Mesendoderm (in vitro differentiated cells): ENCODE data around the gene SLC16A1.
"Not testable (repeated sequence)": the region's sequence is repeated elsewhere in the genome, so short reads cannot be mapped to it uniquely, and the experiment has no call there.

Experiments
- DNase-seq: peaks from one replicate; pipeline ENCODE4 v3.0.0; 2013
- H2AK5ac ChIP-seq: 2 replicates; pipeline ENCODE4 v1.6.1; 2013; ENCODE audit warnings: low read length, inconsistent platforms
- H2BK120ac ChIP-seq: 2 replicates; pipeline ENCODE4 v1.6.1; 2013; ENCODE audit warnings: low read depth, mild to moderate bottlenecking, low read length, moderate library complexity, mixed read lengths
- H2BK15ac ChIP-seq: replicated peaks from 2 replicates; pipeline ENCODE4 v1.6.1; 2013; ENCODE audit warnings: low read depth, mild to moderate bottlenecking, moderate library complexity
- H2BK5ac ChIP-seq: 2 replicates; pipeline ENCODE4 v1.6.1; 2013; ENCODE audit warnings: low read length, inconsistent platforms
- H3K18ac ChIP-seq: 2 replicates; pipeline ENCODE4 v1.6.1; 2013; ENCODE audit warnings: mild to moderate bottlenecking, low read length, mixed read lengths
- H3K23ac ChIP-seq: one replicate; pipeline ENCODE4 v1.6.1; 2013; ENCODE audit warnings: low read length
- H3K27ac ChIP-seq: 2 replicates; pipeline ENCODE4 v1.5.1; 2013; ENCODE audit warnings: low read depth, mild to moderate bottlenecking, inconsistent platforms, low read length, moderate library complexity
- H3K27me3 ChIP-seq: 2 replicates; pipeline ENCODE4 v1.6.1; 2013; ENCODE audit warnings: low read length, control low read depth, mild to moderate bottlenecking, inconsistent platforms; ENCODE audit not compliant: insufficient read depth, poor library complexity
- H3K36me3 ChIP-seq: 2 replicates; pipeline ENCODE4 v1.6.1; 2013; ENCODE audit warnings: low read length, inconsistent platforms; ENCODE audit not compliant: control insufficient read depth, insufficient read depth
- H3K4ac ChIP-seq: one replicate; pipeline ENCODE4 v1.6.1; 2013; ENCODE audit warnings: low read depth, mild to moderate bottlenecking, low read length, moderate library complexity
- H3K4me1 ChIP-seq: 2 replicates; pipeline ENCODE4 v1.6.1; 2013; ENCODE audit warnings: low read depth, low read length, inconsistent platforms; ENCODE audit not compliant: control insufficient read depth
- H3K4me2 ChIP-seq: 2 replicates; pipeline ENCODE4 v1.6.1; 2013; ENCODE audit warnings: low read length
- H3K4me3 ChIP-seq: 2 replicates; pipeline ENCODE4 v1.5.1; 2013; ENCODE audit warnings: mild to moderate bottlenecking, low read length
- H3K56ac ChIP-seq: one replicate; pipeline ENCODE4 v1.6.1; 2013; ENCODE audit warnings: low read length
- H3K79me1 ChIP-seq: 2 replicates; pipeline ENCODE4 v1.6.1; 2013; ENCODE audit warnings: low read length, inconsistent platforms
- H3K79me2 ChIP-seq: 2 replicates; pipeline ENCODE4 v1.6.1; 2013; ENCODE audit warnings: mild to moderate bottlenecking, low read length; ENCODE audit not compliant: control insufficient read depth, insufficient read depth
- H3K9ac ChIP-seq: 2 replicates; pipeline ENCODE4 v1.6.1; 2013; ENCODE audit warnings: low read length, inconsistent platforms
- H4K5ac ChIP-seq: one replicate; pipeline ENCODE4 v1.6.1; 2013; ENCODE audit warnings: low read length
- H4K8ac ChIP-seq: one replicate; pipeline ENCODE4 v1.6.1; 2013; ENCODE audit warnings: low read depth, mild to moderate bottlenecking, control low read depth, low read length, moderate library complexity
- WGBS: extraction: QIAGEN DNeasy Blood & Tissue Kit; methylation state at CpG from one replicate; pipeline ENCODE4 v1.1.7; 2013; ENCODE audit warnings: low lambda C conversion rate, missing lambda C conversion rate; ENCODE audit not compliant: insufficient coverage; ENCODE audit errors: extremely low coverage; 5-methylcytosine and 5-hydroxymethylcytosine counted together

Gene SLC16A1

DNA sequence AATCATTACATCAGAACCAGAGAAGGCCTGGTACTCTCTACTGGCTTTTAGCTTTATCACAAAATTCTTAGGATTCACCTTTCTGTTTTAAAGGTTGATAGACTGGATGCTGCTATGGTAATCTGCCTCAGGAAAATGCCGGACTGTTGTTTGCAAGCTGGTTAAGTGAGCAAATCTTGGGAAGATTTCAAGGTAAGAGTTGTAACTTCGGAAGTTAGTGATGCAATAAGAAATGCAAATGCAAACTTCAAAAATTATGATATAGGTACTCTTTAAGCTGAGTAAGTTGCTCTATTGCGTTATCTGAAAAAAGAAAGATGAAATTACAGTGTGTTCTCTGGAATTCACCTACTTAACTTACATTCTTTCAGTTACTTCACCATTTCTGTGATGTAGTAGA, 4.4 kb upstream of the SLC16A1 start:
- Histone ChIP-seq H3K27ac (no peak overlapping the region), H3K27me3 (no peaks in the 10 kb centered on the region), H3K4me1 (peaks cover 2% of the 10 kb centered on the region), H2BK5ac (no peak overlapping the region), H2BK15ac (no peak overlapping the region), H3K4ac (no peak overlapping the region), H3K9ac (no peak overlapping the region), H3K79me2 (peaks cover 24% of the 10 kb centered on the region), H3K4me3 (no peak overlapping the region), H4K5ac (no peak overlapping the region), H3K23ac (no peak overlapping the region), H3K36me3 (no peaks in the 10 kb centered on the region), H2BK120ac (no peak overlapping the region), H3K79me1 (no peaks in the 10 kb centered on the region), H3K18ac (no peak overlapping the region), H2AK5ac (no peak overlapping the region), H3K56ac (no peak overlapping the region), H3K4me2 (no peak overlapping the region), H4K8ac (no peak overlapping the region)
- no CpG with 5 or more reads among the region's 3 CpGs for WGBS
- DNase-seq = no peak

DNA sequence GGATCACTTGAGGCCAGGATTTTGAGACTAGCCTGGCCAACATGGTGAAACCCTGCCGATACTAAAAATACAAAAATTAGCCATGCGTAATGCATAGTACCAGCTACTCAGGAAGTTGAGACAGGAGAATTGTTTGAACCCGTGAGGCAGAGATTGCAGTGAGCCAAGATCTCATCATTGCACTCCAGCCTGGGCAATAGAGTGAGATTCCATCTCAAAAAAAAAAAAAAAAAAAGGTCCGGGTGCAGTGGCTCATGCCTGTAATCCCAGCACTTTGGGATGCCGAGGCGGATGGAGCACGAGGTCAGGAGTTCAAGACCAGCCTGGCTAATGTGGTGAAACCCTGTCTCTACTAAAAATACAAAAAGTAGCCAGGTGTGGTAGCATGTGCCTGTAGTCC, 2.2 kb upstream of the SLC16A1 start:
- not testable (repeated sequence) for H3K56ac ChIP-seq, H3K4me3 ChIP-seq, H3K9ac ChIP-seq, H3K36me3 ChIP-seq, H3K18ac ChIP-seq, H3K27ac ChIP-seq, H3K4me2 ChIP-seq, H3K79me1 ChIP-seq, H3K4me1 ChIP-seq, H2BK120ac ChIP-seq, DNase-seq, H3K23ac ChIP-seq, H3K4ac ChIP-seq, H4K5ac ChIP-seq, H2BK5ac ChIP-seq, H4K8ac ChIP-seq, H2AK5ac ChIP-seq, H3K27me3 ChIP-seq, H2BK15ac ChIP-seq
- WGBS = no CpG with 5 or more reads among the region's 7 CpGs
- H3K79me2 ChIP-seq = peaks cover 45% of the 10 kb centered on the region

DNA sequence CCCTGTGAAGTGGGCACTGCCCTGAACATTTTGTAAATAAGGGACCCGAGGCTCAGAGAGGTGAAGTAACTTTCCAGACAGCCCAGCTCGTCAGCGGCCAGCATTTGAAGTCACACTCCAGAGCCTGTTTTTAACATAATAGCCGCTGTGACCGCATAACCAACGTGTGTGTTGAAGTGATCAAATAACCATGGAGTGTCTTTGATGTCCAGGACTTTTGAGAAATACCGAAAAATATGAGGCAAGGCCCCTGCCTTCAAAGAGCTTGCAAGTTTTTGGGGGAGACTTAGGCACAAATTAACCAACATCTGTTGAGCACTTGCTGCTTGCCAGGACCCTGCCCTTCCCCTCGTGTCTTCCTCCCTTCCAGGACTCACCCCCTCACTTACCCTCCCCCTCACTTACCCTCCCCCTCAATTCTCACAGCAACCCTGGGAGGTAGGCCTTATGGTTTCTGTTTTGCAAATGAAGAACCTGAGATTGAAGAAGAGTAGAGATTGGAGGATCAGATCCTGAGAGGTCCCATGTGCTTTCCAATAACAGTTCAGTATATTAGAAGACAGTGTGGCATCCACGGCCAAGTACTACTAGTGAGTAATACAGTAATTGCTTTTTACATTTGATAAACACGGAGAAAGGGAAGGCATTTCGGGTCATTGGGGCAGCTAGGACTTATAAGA, 1.3 kb upstream of the SLC16A1 start:
- peaks cover 10% of the 10 kb centered on the region for H3K4me1 ChIP-seq
- DNase-seq = peak; percentile 89
- no peak overlapping the region for H2AK5ac ChIP-seq
- no CpG with 5 or more reads among the region's 11 CpGs for WGBS
- H3K36me3 ChIP-seq = no peaks in the 10 kb centered on the region
- no peaks in the 10 kb centered on the region for H3K27me3 ChIP-seq
- H3K56ac ChIP-seq = peak overlapping the region; percentile 96
- H3K4me3 ChIP-seq = peak overlapping the region; percentile 77
- peak overlapping the region; percentile 91 for H3K9ac ChIP-seq
- no peak overlapping the region for H2BK5ac ChIP-seq
- H3K27ac ChIP-seq = peak overlapping the region; percentile 93
- peaks cover 55% of the 10 kb centered on the region for H3K79me2 ChIP-seq
- peak overlapping the region; percentile 45 for H3K4ac ChIP-seq
- H4K5ac ChIP-seq = no peak overlapping the region
- H3K23ac ChIP-seq = no peak overlapping the region
- H3K4me2 ChIP-seq = peak overlapping the region; percentile 59
- H3K79me1 ChIP-seq = no peaks in the 10 kb centered on the region
- peak overlapping the region; percentile 39 for H4K8ac ChIP-seq
- peak overlapping the region; percentile 75 for H3K18ac ChIP-seq
- no peak overlapping the region for H2BK15ac ChIP-seq
- no peak overlapping the region for H2BK120ac ChIP-seq

DNA sequence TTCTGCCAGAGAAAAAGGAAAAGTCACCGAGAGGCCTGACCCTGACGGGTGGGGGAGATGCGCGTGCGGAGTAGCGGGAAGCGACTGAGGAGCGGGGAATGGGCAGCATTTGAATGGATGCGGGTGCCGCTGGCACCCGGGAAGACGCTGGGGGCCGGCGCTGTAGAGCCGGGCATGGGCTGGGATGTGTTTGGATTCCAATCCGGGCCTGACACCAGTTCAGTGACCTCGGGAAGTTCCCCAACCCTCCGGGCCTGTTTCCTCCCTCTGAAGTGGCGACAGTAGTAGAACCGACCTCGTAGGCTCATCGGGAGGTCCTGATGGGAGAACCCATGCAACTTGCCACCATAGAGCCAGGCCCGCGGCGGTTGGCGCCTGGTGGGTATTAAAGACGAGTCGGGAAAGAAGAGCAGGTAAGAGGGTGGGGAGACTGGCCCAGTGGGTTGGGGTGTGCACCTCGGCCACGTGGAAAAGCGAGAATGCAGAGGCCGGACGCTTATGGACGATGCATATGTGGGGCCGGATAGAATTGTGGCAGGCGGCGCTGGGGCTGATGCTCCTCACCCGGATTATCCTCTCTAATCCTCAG, 642 bp upstream of the SLC16A1 start:
- H3K27ac ChIP-seq = peak overlapping the region; percentile 93
- peak overlapping the region; percentile 59 for H3K4me2 ChIP-seq
- H2BK120ac ChIP-seq = peak overlapping the region; percentile 18
- no peaks in the 10 kb centered on the region for H3K36me3 ChIP-seq
- no peak overlapping the region for H4K5ac ChIP-seq
- peak overlapping the region; percentile 81 for H2BK5ac ChIP-seq
- H3K23ac ChIP-seq = no peak overlapping the region
- H3K4ac ChIP-seq = peak overlapping the region; percentile 45
- H3K4me3 ChIP-seq = peak overlapping the region; percentile 77
- no peaks in the 10 kb centered on the region for H3K79me1 ChIP-seq
- H3K27me3 ChIP-seq = no peaks in the 10 kb centered on the region
- WGBS = no CpG with 5 or more reads among the region's 38 CpGs
- DNase-seq = peak; percentile 87
- H2BK15ac ChIP-seq = no peak overlapping the region
- peak overlapping the region; percentile 75 for H3K18ac ChIP-seq
- H3K9ac ChIP-seq = peak overlapping the region; percentile 91
- H3K56ac ChIP-seq = peak overlapping the region; percentile 96
- H3K79me2 ChIP-seq = peaks cover 60% of the 10 kb centered on the region
- peaks cover 10% of the 10 kb centered on the region for H3K4me1 ChIP-seq
- peak overlapping the region; percentile 39 for H4K8ac ChIP-seq
- H2AK5ac ChIP-seq = no peak overlapping the region

DNA sequence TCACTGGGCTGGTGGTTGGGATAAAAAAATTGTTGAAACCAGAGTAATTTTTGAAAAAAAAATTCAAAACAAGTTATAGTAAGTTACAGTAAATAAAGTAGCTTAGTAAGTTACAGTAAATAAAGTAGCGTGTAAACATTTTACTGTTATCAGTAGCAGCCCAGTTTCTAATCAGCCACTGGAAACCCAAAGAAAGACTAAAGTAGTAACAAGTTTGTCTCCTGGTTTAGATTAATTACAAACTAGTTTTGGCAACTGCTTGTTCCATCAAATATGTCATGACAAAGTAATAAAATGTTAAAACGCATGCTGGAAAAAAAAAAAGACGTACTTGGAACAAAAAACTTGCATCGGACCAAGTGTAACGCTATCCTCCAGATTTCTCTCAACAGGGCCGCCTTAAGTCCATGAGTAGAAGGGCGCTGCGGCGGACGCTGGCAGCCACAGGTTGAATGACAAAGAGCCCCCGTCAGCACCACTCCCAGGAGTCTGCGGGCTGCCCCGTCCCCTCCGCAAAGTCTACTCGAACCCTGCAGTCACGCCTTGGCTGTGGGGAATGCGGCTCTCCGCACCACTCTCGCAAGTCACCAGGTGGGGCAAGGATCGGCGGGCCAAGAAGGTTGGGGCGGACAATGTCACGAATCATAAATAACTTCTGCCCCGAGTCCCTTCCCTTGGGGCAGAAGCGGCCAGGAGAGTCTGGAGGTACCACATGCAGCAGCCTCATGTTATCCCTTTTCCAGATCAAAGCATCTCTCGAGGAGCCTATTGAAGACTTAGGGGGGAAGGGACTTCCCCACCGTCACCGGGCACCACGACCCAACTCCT, 837 bp downstream of the SLC16A1 start:
- no peaks in the 10 kb centered on the region for H3K27me3 ChIP-seq
- peak overlapping the region; percentile 99 for H3K9ac ChIP-seq
- no CpG with 5 or more reads among the region's 29 CpGs for WGBS
- H3K23ac ChIP-seq = peak overlapping the region; percentile 20
- H2AK5ac ChIP-seq = no peak overlapping the region
- H3K79me2 ChIP-seq = peaks cover 71% of the 10 kb centered on the region
- peak overlapping the region; percentile 99 for H3K56ac ChIP-seq
- peak overlapping the region; percentile 97 for H3K4me3 ChIP-seq
- H3K36me3 ChIP-seq = no peaks in the 10 kb centered on the region
- no peak overlapping the region for H2BK15ac ChIP-seq
- H3K79me1 ChIP-seq = no peaks in the 10 kb centered on the region
- peak; percentile 92 for DNase-seq
- H3K27ac ChIP-seq = peak overlapping the region; percentile 74
- H3K4ac ChIP-seq = peak overlapping the region; percentile 25
- peak overlapping the region; percentile 88 for H3K18ac ChIP-seq
- no peak overlapping the region for H4K8ac ChIP-seq
- no peak overlapping the region for H2BK120ac ChIP-seq
- H4K5ac ChIP-seq = no peak overlapping the region
- H3K4me1 ChIP-seq = peaks cover 10% of the 10 kb centered on the region
- H3K4me2 ChIP-seq = peak overlapping the region; percentile 70
- H2BK5ac ChIP-seq = peak overlapping the region; percentile 92
